Dermis blood vessel endothelial cell (primary cell): ENCODE measurements around the gene ECM2. TPM values are rescaled to one million over a fixed set of nuclear protein-coding genes. Genes with fewer than 3 reads are reported as not detected.

Source experiments
- DNase-seq: peaks from one replicate; pipeline ENCODE4 v3.0.0; 2010
- total RNA-seq: library from RNA; depleted of rRNA; stranded (reverse); fragments of >200 nt; gene quantifications from 2 replicates; pipeline ENCODE4 v1.2.3, GENCODE V29; 2014

The ECM2 gene
- total RNA-seq, 1 donor from 2014 or later: not detected

DNA sequence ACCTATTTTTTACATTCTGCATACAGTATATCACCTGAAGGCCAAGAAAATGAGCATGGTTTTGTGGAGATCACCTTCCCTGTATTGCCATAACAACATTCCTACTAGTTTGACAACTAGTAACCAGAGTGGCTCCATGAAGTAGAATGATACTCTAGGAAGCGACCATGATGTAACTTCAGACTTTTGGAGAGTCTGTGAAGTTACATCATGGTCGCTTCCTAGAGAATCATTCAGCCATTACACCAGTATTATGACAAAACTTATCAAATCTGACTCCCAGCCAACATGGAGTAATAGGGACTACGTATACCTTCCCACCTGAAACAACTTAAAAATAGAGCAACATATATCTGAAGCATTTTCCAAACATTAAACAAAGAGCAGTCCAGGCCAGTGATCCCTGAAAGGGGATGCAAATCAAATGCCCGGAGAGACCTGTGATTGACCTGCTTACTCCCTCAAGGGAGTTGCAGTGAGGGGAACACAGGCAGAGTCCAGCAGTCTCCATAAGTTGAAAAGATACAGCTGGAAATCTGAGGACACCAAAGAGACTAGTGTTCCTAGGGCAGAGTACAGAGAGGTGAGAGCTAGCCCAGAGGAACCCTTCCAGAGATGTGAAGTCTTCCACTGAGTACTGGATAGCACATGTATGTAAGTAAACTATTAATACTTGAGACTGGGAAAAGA is 7.8 kb downstream of the ECM2 start:
- no peak for DNase-seq

GRCh38 chr9:92527291-92527828 is 8.4 kb downstream of the ECM2 start:
- DNase-seq: no peak

DNA sequence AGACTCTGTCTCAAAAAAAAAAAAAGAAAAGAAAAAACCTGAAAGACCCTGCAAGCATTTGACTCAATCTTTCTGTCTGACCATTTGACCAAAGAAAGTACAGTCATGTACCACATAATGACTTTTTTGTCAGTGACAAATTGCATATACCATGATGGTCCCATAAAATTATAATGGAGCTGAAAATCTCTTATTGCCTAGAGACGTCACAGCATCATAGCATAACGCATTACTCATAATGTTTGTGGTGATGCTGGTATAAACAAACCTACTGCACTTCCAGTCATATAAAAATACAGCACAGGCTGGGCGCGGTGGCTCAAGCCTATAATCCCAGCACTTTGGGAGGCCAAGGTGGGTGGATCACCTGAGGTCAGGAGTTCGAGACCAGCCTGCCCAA is 10.5 kb downstream of the ECM2 start:
- DNase-seq: no peak

- DNase-seq: no peak
These were observed 10.9 kb downstream of the ECM2 start for GRCh38 chr9:92524881-92525280.

- DNase-seq: no peak
These were observed 12.5 kb downstream of the ECM2 start for GRCh38 chr9:92522983-92523970.

DNA sequence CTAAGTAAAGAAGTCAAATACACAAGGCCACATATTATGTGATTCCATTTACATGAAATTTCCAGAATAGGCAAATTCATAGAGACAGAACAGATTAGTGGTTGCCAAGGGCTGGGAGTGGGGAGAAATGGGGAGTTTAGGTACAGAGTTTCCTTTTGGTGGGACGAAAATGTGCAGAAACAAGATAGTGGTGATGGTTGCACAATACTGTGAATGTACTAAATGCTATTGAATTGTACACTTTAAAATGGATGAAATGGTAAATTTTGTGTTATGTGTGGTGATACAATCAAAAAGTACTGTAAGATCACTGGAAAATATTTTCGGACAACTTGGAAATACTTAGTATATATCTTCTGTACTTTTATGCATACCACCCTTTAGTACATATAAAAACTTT is 15.0 kb downstream of the ECM2 start:
- DNase-seq: no peak

GRCh38 chr9:92518199-92518598 is 17.6 kb downstream of the ECM2 start:
- no peak for DNase-seq

DNA sequence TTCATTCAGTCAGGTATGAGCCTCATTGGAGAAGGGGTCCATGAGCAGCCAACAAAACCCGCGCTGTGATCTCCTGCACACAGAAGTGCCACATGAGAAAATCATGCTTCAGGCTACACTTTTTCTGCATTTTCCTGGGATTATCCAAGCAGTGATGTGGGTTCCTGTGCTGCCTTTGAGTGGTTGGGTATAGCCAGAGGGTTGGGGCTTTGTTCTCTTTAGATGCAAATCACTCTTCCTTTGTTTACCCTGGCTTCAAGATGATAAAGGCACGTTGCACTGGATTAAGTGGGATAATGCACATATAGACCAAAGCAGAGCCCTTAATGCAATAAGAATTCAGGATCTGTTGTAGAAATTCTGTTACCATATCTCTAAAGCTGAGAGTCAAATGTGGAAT is 18.7 kb downstream of the ECM2 start:
- DNase-seq: no peak

DNA sequence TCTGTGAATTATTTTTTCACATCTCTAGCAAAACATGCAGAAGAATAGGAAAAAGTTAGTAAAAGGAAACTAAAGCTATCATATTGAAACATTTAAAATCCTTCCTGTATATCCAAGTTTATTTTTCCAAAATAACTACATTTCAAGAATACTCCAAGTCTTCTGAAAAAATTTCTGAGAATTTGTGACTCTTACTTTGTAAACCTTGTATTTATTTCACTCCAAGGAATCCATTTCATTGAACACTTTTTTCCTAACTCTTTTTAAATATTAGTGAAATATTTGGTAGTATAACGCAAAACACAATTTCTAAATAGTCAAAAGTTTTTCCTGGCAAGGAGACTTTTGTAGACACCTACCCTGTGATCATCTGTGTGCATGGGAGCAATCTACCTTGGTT is 19.3 kb downstream of the ECM2 start:
- DNase-seq: no peak

GRCh38 chr9:92514635-92515034 is 21.2 kb downstream of the ECM2 start:
- no peak for DNase-seq

GRCh38 chr9:92513349-92513748 is 22.4 kb downstream of the ECM2 start:
- DNase-seq: no peak

- no peak for DNase-seq
These were observed 23.2 kb downstream of the ECM2 start for GRCh38 chr9:92512622-92513021.

- DNase-seq: no peak
These were observed 25.0 kb downstream of the ECM2 start for GRCh38 chr9:92510747-92511146.

DNA sequence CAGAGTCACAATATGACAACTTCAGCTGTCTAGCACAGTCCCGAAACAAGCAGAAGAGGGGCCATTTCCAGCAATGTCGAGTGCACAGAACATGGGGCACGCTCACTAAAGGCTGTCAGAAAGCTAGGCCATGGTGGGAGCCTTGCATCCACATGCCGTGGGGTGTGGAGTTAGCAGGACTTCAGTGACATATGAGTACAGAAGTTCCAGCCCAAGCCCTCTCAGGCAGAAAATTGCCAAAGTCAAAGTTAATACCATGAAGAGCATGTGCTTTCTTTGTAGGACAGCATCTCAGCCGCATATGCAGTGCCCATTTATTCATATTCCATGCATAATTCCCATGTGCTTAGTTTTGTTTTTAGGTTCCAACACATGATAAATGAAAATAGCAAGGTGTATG is 26.7 kb downstream of the ECM2 start:
- DNase-seq: no peak

GRCh38 chr9:92508018-92508820 is 27.6 kb downstream of the ECM2 start:
- no peak for DNase-seq

GRCh38 chr9:92507496-92507895 is 28.3 kb downstream of the ECM2 start:
- DNase-seq: no peak

DNA sequence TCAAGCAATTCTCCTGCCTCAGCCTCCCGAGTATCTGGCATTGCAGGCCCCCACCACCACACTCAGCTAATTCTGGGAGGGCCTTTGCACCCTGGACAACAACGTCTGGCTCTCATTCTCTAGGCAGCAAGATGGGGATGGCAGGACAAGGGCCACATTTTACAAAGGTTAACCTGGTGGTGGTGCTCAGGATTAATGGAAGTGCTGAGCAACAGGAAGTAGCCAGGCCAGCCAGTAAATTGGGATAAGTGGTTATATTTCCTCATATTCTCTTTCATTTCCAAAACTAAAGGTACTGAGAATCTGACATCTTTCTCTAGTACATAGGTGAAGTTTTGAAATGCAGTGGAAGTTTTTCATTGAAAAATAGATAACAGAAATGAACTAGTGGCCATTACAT is 28.8 kb downstream of the ECM2 start:
- DNase-seq: no peak

DNA sequence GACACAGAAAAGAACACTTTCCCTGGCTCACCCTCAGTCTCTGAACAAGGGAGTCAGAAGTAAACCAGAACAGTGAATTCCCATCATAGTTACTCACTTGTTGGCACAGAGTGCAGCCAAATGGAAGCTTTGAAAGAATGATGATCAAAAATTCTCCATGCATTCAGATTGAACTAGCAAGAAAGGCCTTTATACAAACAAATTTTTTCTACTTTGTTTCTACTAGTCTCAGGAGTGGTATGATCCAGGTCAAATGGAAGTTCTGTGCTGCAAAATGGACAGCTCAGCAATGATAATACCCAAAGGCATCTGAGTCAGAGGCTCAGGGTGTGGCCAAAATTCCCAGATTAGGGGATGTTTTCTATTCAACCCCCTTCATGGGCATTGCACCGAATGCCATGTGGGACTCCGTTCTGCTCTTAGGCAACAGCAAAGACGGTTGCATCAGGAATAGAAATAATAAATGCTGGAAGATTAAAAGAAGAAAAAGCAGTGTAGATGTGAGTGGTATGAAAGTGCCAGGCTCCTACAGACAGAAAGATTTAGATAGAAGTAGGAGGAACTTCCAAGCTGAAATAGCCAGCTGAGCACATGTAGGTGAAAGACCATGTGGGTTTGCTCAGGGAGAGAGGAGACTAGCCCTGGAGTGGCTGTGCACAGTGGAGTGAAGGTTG is 29.5 kb downstream of the ECM2 start:
- no peak for DNase-seq

GRCh38 chr9:92504881-92505280 is 30.9 kb downstream of the ECM2 start:
- no peak for DNase-seq

GRCh38 chr9:92503156-92503555 is 32.6 kb downstream of the ECM2 start:
- no peak for DNase-seq

GRCh38 chr9:92501671-92502393 is 34.0 kb downstream of the ECM2 start:
- DNase-seq: peak; percentile 62

DNA sequence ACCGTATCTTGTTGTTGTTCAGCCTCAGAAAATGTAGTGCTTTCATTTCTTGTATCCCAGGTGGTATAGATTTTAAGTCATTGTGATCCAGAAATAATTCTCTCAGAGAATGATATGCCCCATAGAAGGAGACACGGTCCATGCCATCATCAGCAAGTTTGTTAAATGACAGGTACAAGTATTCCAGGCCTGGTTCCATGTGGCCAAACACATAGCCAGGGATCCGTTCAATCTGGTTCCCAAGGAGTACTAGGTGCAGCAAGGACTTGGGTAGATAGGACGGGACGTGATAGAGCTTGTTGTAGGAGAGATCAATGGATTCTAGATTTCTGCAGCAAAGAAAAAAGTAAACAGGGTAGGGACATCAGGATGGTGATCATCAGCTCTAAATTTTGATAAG is 35.1 kb downstream of the ECM2 start:
- DNase-seq: no peak
